GM12878 (cell line): ENCODE results near the gene MRPL37. TPM values are rescaled to one million over a fixed set of nuclear protein-coding genes. Genes with fewer than 3 reads are reported as not detected.

Experiments used
- ATF2 ChIP-seq: IDR thresholded peaks from 2 replicates; pipeline ENCODE4 v1.6.1; 2012; ENCODE audit warnings: low read length, inconsistent platforms
- BCL3 ChIP-seq: IDR thresholded peaks from 2 replicates; pipeline ENCODE4 v1.6.1; 2011; ENCODE audit warnings: borderline replicate concordance, low read depth, mild to moderate bottlenecking, moderate library complexity, low read length; ENCODE audit not compliant: insufficient read depth, poor library complexity, severe bottlenecking
- BMI1 ChIP-seq: fragments of 450-650 bp; IDR thresholded peaks from 2 replicates; pipeline ENCODE4 v1.6.1; 2016; ENCODE audit warnings: mild to moderate bottlenecking, moderate library complexity, borderline replicate concordance
- CBX5 ChIP-seq: sonication (generic); IDR thresholded peaks from 2 replicates; pipeline ENCODE4 v1.6.1; 2016; ENCODE audit warnings: low read depth, moderate library complexity, mild to moderate bottlenecking, inconsistent platforms
- CHD1 ChIP-seq: IDR thresholded peaks from 2 replicates; pipeline ENCODE4 v1.6.1; 2012; ENCODE audit warnings: low read depth, low read length, improper control_type of control experiment
- CREM ChIP-seq: IDR thresholded peaks from 2 replicates; pipeline ENCODE4 v1.6.1; 2014; ENCODE audit warnings: antibody characterized with exemption, low read depth
- ESRRA ChIP-seq: IDR thresholded peaks from 2 replicates; pipeline ENCODE4 v1.6.1; 2012; ENCODE audit warnings: mild to moderate bottlenecking, low read length, improper control_type of control experiment
- IKZF1 ChIP-seq: fragments of 450-650 bp; conservative IDR thresholded peaks from 2 replicates; pipeline ENCODE4 v1.6.1; 2017; ENCODE audit warnings: antibody characterized with exemption, mild to moderate bottlenecking
- IRF3 ChIP-seq: fragments of 450-650 bp; IDR thresholded peaks from 2 replicates; pipeline ENCODE4 v1.6.1; 2014; ENCODE audit warnings: mild to moderate bottlenecking
- IRF5 ChIP-seq: fragments of 450-650 bp; IDR thresholded peaks from 2 replicates; pipeline ENCODE4 v1.6.1; 2017; ENCODE audit warnings: borderline replicate concordance
- KAT2A ChIP-seq: conservative IDR thresholded peaks from 2 replicates; pipeline ENCODE4 v1.6.1; 2011; ENCODE audit warnings: low read depth, low read length; ENCODE audit not compliant: control insufficient read depth
- MXI1 ChIP-seq: fragments of 150-350 bp; IDR thresholded peaks from 2 replicates; pipeline ENCODE4 v1.6.1; 2011; ENCODE audit warnings: low read depth, mild to moderate bottlenecking, inconsistent platforms, low read length, improper control_type of control experiment
- NFYB ChIP-seq: IDR thresholded peaks from 2 replicates; pipeline ENCODE4 v1.6.1; 2011; ENCODE audit warnings: low read depth, mild to moderate bottlenecking, low read length, improper control_type of control experiment, moderate library complexity; ENCODE audit not compliant: insufficient read depth
- RAD51 ChIP-seq: fragments of 450-650 bp; IDR thresholded peaks from 2 replicates; pipeline ENCODE4 v1.6.1; 2016; ENCODE audit warnings: moderate library complexity, mild to moderate bottlenecking, inconsistent platforms
- RFX5 ChIP-seq: IDR thresholded peaks from 2 replicates; pipeline ENCODE4 v1.6.1; 2011; ENCODE audit warnings: low read depth, low read length, improper control_type of control experiment
- SP1 ChIP-seq: IDR thresholded peaks from one replicate; pipeline ENCODE4 v1.6.1; 2011; ENCODE audit warnings: low read depth, low read length
- STAT1 ChIP-seq: fragments of 450-650 bp; conservative IDR thresholded peaks from 2 replicates; pipeline ENCODE4 v1.6.1; 2014; ENCODE audit warnings: antibody characterized with exemption, mild to moderate bottlenecking
- TARDBP ChIP-seq: IDR thresholded peaks from 2 replicates; pipeline ENCODE4 v1.6.1; 2016; ENCODE audit warnings: borderline replicate concordance
- ZBED1 ChIP-seq: IDR thresholded peaks from 2 replicates; pipeline ENCODE4 v1.6.1; 2016; ENCODE audit warnings: borderline replicate concordance
- ZNF592 ChIP-seq: fragments of 450-650 bp; IDR thresholded peaks from 2 replicates; pipeline ENCODE4 v1.6.1; 2017; ENCODE audit warnings: mild to moderate bottlenecking, moderate library complexity
- polyA plus RNA-seq, 11 experiments: library from polyadenylated mRNA; depleted of rRNA in 4 of 11; unstranded in 6 of 11; stranded (reverse) in 5 of 11; fragments of >200 nt; fragmentation: Nextera tagmentation in 4 of 11; fragmentation: Illumina TruSeq in 1 of 11; extraction: Ambion mirVana in 4 of 11; extraction: Trizol in 1 of 11; gene quantifications; 1 replicate in 1 of 11; 2 replicates in 10 of 11; pipeline versions ENCODE4 v1.2.1 to v1.2.3, GENCODE V29; 2011 to 2016; ENCODE audit warnings: inconsistent platforms in 2 of 11, missing spikeins in 2 of 11, low read depth in 1 of 11
- total RNA-seq, 4 experiments: library from RNA; depleted of rRNA in 3 of 4; stranded (reverse); fragments of >200 nt in 3 of 4; fragmentation: Illumina TruSeq in 1 of 4; extraction: Trizol in 1 of 4; gene quantifications; 2 replicates each; pipeline versions ENCODE4 v1.2.1 to v1.2.3, GENCODE V29; 2013 to 2021

MRPL37 gene
- total and polyA plus RNA-seq, 10 of the 15 experiments (the other 5 are each of a cell fraction or from before 2014, with no cell fraction given), result 41.4 to 217 (median 159) TPM

GRCh38 chr1:54199765-54200518 lies at the start of gene MRPL37, which contains the start of gene CYB5RL (continued):
- peak; percentile 89 for TF ChIP-seq NFYB
- no peak for TF ChIP-seq CBX5
- peak; percentile 80 for TF ChIP-seq IRF3
- TF ChIP-seq IKZF1, result peak; percentile 89
- no peak for TF ChIP-seq ZNF592
- no peak for TF ChIP-seq BCL3
- peak; percentile 69; the same call in 1 of the 2 replicates for TF ChIP-seq TARDBP
- TF ChIP-seq STAT1, result no peak
- TF ChIP-seq KAT2A, result no peak
- no peak for TF ChIP-seq ESRRA
- TF ChIP-seq ZBED1, result no peak
- TF ChIP-seq BMI1, result no peak
- 0 out of 2 replicates have a peak, but pooled peaks have one; percentile 37 for TF ChIP-seq CHD1
- TF ChIP-seq CREM, result peak; percentile 68; the same call in 1 of the 2 replicates
- peak; percentile 12; the same call in 1 of the 2 replicates for TF ChIP-seq RFX5
- TF ChIP-seq ATF2, result no peak
- peak; percentile 69; the same call in 1 of the 2 replicates for TF ChIP-seq RAD51
- TF ChIP-seq MXI1, result peak; percentile 85
- TF ChIP-seq SP1, result peak; percentile 96
- TF ChIP-seq IRF5, result no peak
